GM23248 (cell line): ENCODE data around the gene RBM8A. TPM values are rescaled to one million over a fixed set of nuclear protein-coding genes. Genes with fewer than 3 reads are reported as not detected.

ENCODE experiments used
- DNase-seq: peaks from one replicate; pipeline ENCODE4 v3.0.0-alpha.2; 2015
- H2AFZ ChIP-seq: fragments of 200-600 bp; sonication (generic); 2 replicates; pipeline ENCODE4 v1.6.1; 2016; ENCODE audit warnings: antibody characterized with exemption
- H3F3A ChIP-seq: fragments of 200-600 bp; sonication (generic); 2 replicates; pipeline ENCODE4 v1.6.1; 2016; ENCODE audit warnings: mild to moderate bottlenecking, antibody characterized with exemption, mixed run types; ENCODE audit not compliant: insufficient read depth
- H3K27ac ChIP-seq: fragments of 200-600 bp; sonication (generic); 2 replicates; pipeline ENCODE4 v1.5.1; 2016; ENCODE audit warnings: mild to moderate bottlenecking
- H3K27me3 ChIP-seq: fragments of 200-600 bp; sonication (generic); replicated peaks from 2 replicates; pipeline ENCODE4 v1.6.1; 2016; ENCODE audit warnings: mild to moderate bottlenecking; ENCODE audit not compliant: insufficient read depth
- H3K36me3 ChIP-seq: fragments of 200-600 bp; sonication (generic); 2 replicates; pipeline ENCODE4 v1.6.1; 2016; ENCODE audit warnings: low read depth, mild to moderate bottlenecking
- H3K4me1 ChIP-seq: fragments of 200-600 bp; sonication (generic); 2 replicates; pipeline ENCODE4 v1.6.1; 2016; ENCODE audit warnings: mild to moderate bottlenecking; ENCODE audit not compliant: insufficient read depth
- H3K4me2 ChIP-seq: fragments of 200-600 bp; sonication (generic); one replicate; pipeline ENCODE4 v1.6.1; 2016; ENCODE audit warnings: mild to moderate bottlenecking; ENCODE audit not compliant: unreplicated experiment
- H3K4me3 ChIP-seq: fragments of 200-600 bp; sonication (generic); 2 replicates; pipeline ENCODE4 v1.5.1; 2016; ENCODE audit warnings: mild to moderate bottlenecking
- H3K79me2 ChIP-seq: fragments of 200-600 bp; sonication (generic); 2 replicates; pipeline ENCODE4 v1.6.1; 2016; ENCODE audit warnings: mild to moderate bottlenecking; ENCODE audit not compliant: insufficient read depth
- H3K9ac ChIP-seq: fragments of 200-600 bp; sonication (generic); 2 replicates; pipeline ENCODE4 v1.6.1; 2016; ENCODE audit warnings: mild to moderate bottlenecking
- H3K9me2 ChIP-seq: fragments of 200-600 bp; sonication (generic); 2 replicates; pipeline ENCODE4 v1.6.1; 2016; ENCODE audit warnings: mixed run types, mild to moderate bottlenecking, moderate library complexity; ENCODE audit not compliant: insufficient read depth
- H3K9me3 ChIP-seq: fragments of 200-600 bp; sonication (generic); one replicate; pipeline ENCODE4 v1.6.1; 2017; ENCODE audit warnings: low read depth
- H4K20me1 ChIP-seq: fragments of 200-600 bp; sonication (generic); 2 replicates; pipeline ENCODE4 v1.6.0; 2016; ENCODE audit not compliant: insufficient read depth
- EZH2 ChIP-seq: fragments of 200-600 bp; sonication (generic); IDR thresholded peaks from 2 replicates; pipeline ENCODE4 v1.6.1; 2018; ENCODE audit warnings: antibody characterized with exemption, mild to moderate bottlenecking; ENCODE audit not compliant: insufficient read depth, poor library complexity, severe bottlenecking
- EZH2phosphoT487 ChIP-seq: fragments of 200-600 bp; sonication (generic); IDR thresholded peaks from 2 replicates; pipeline ENCODE4 v1.6.1; 2018; ENCODE audit warnings: antibody characterized with exemption, moderate library complexity, mild to moderate bottlenecking, low read depth; ENCODE audit not compliant: insufficient read depth
- WGBS, 2 experiments: methylation state at CpG; one replicate each; pipeline ENCODE4 v1.1.6; 2015 to 2017; ENCODE audit warnings: low lambda C conversion rate in 2 of 2, low coverage in 1 of 2; ENCODE audit errors: missing lambda C conversion rate in 2 of 2; 5-methylcytosine and 5-hydroxymethylcytosine counted together
- in situ Hi-C: fragments of 300-500 bp; cut with MboI; formaldehyde crosslinking; loops from 2 replicates; pipeline ENCODE4 v1.15.0; 2020
- polyA plus RNA-seq: library from polyadenylated mRNA; unstranded; fragments of >200 nt; fragmentation: Nextera tagmentation; extraction: Ambion mirVana; gene quantifications from 2 replicates; pipeline ENCODE4 v1.2.1, GENCODE V29; 2016
- total RNA-seq: library from RNA; depleted of rRNA; stranded (reverse); fragments of >200 nt; shearing (Covaris generic); gene quantifications from 2 replicates; pipeline ENCODE4 v1.2.3, GENCODE V29; 2014

Gene RBM8A
- total and polyA plus RNA-seq, 2 experiments from 2014 or later: 112 to 204 TPM

GRCh38 chr1:145898756-145899155 is 28.5 kb downstream of the RBM8A start:
- Histone ChIP-seq H3K27ac (no peak overlapping the region), H3K4me2 (no peak overlapping the region), H3K27me3 (no peaks in the 10 kb centered on the region), H3K4me1 (no peaks in the 10 kb centered on the region), H3K9me2 (no peaks in the 10 kb centered on the region), H2AFZ (no peak overlapping the region), H3K4me3 (no peak overlapping the region), H3K36me3 (no peaks in the 10 kb centered on the region), H3F3A (no peaks in the 10 kb centered on the region), H3K79me2 (no peaks in the 10 kb centered on the region), H3K9me3 (no peaks in the 10 kb centered on the region), H4K20me1 (no peaks in the 10 kb centered on the region), H3K9ac (no peak overlapping the region)
- DNase-seq: no peak
- in situ Hi-C loops: no loop called here
- TF ChIP-seq EZH2 (no peak), EZH2phosphoT487 (no peak)
- WGBS, 2 experiments: 71% methylated on average over 5 of the region's 5 CpGs

- no peak for DNase-seq
- Histone ChIP-seq H3K4me3 (no peak overlapping the region), H3K27me3 (no peaks in the 10 kb centered on the region), H2AFZ (no peak overlapping the region), H3K9me3 (no peaks in the 10 kb centered on the region), H4K20me1 (no peaks in the 10 kb centered on the region), H3K4me2 (no peak overlapping the region), H3K79me2 (no peaks in the 10 kb centered on the region), H3K27ac (no peak overlapping the region), H3K4me1 (no peaks in the 10 kb centered on the region), H3K9me2 (no peaks in the 10 kb centered on the region), H3K9ac (no peak overlapping the region), H3K36me3 (no peaks in the 10 kb centered on the region), H3F3A (no peaks in the 10 kb centered on the region)
- TF ChIP-seq EZH2phosphoT487 (no peak), EZH2 (no peak)
- 91 to 95% methylated on average over 1 of the region's 1 CpG for WGBS, 2 experiments
- in situ Hi-C loops: no loop called here
Measured at GRCh38 chr1:145897969-145898368, 29.3 kb downstream of the RBM8A start.

GRCh38 chr1:145895471-145895870 is 31.8 kb downstream of the RBM8A start:
- Histone ChIP-seq H3K4me3 (no peak overlapping the region), H4K20me1 (no peaks in the 10 kb centered on the region), H3K9ac (no peak overlapping the region), H3K27me3 (no peaks in the 10 kb centered on the region), H3K36me3 (no peaks in the 10 kb centered on the region), H3K27ac (no peak overlapping the region), H3K9me2 (no peaks in the 10 kb centered on the region), H3K9me3 (no peaks in the 10 kb centered on the region), H3K79me2 (no peaks in the 10 kb centered on the region), H3K4me2 (no peak overlapping the region), H3F3A (peaks cover 18% of the 10 kb centered on the region), H2AFZ (no peak overlapping the region), H3K4me1 (peaks cover 17% of the 10 kb centered on the region)
- DNase-seq: no peak
- WGBS, 2 experiments: 96 to 100% methylated on average over 1 of the region's 1 CpG
- in situ Hi-C loops: no loop called here
- TF ChIP-seq EZH2 (no peak), EZH2phosphoT487 (no peak)

- TF ChIP-seq EZH2 (no peak), EZH2phosphoT487 (no peak)
- H3K27ac ChIP-seq: no peak overlapping the region
- peaks cover 17% of the 10 kb centered on the region for H3K4me1 ChIP-seq
- H3K9me2 ChIP-seq: no peaks in the 10 kb centered on the region
- in situ Hi-C loops: no loop called here
- H3K9ac ChIP-seq: no peak overlapping the region
- H3K36me3 ChIP-seq: no peaks in the 10 kb centered on the region
- no peak for DNase-seq
- no peak overlapping the region for H3K4me3 ChIP-seq
- H3K27me3 ChIP-seq: no peaks in the 10 kb centered on the region
- peaks cover 25% of the 10 kb centered on the region for H3F3A ChIP-seq
- H3K4me2 ChIP-seq: no peak overlapping the region
- no peaks in the 10 kb centered on the region for H4K20me1 ChIP-seq
- H2AFZ ChIP-seq: no peak overlapping the region
- WGBS, 2 experiments: 74 to 79% methylated on average over 7 of the region's 7 CpGs
- no peaks in the 10 kb centered on the region for H3K9me3 ChIP-seq
- H3K79me2 ChIP-seq: no peaks in the 10 kb centered on the region
Measured at GRCh38 chr1:145893306-145894055, 33.8 kb downstream of the RBM8A start.
